Natural killer cell (primary cell): ENCODE measurements around the gene ACTA1. TPM values are rescaled to one million over a fixed set of nuclear protein-coding genes. Genes with fewer than 3 reads are reported as not detected.

Experiments
- ATAC-seq, 3 donors: fragments of 150-1000 bp in 2 of 3; fragments of 200-7000 bp in 1 of 3; cut with Tn5 transposase; 1 replicate in 1 of 3; 2 replicates in 2 of 3; pipeline ENCODE4 v1.10.0; 2021; ENCODE audit warnings: mild to moderate bottlenecking in 2 of 3, moderate library complexity in 2 of 3
- DNase-seq, 2 donors: peaks; one replicate each; pipeline versions ENCODE4 v3.0.0 to v3.0.0-alpha.2; 2013 to 2021; ENCODE audit warnings: mixed read lengths in 1 of 2
- H3K27ac ChIP-seq: one replicate; pipeline ENCODE4 v1.5.1; 2013; ENCODE audit warnings: mild to moderate bottlenecking, low read length
- H3K27me3 ChIP-seq: one replicate; pipeline ENCODE4 v1.6.1; 2013; ENCODE audit warnings: low read length; ENCODE audit not compliant: control insufficient read depth, insufficient read depth
- H3K36me3 ChIP-seq: one replicate; pipeline ENCODE4 v1.6.1; 2013; ENCODE audit warnings: low read length; ENCODE audit not compliant: control insufficient read depth, insufficient read depth
- H3K4me1 ChIP-seq: one replicate; pipeline ENCODE4 v1.6.1; 2013; ENCODE audit warnings: low read length; ENCODE audit not compliant: control insufficient read depth, insufficient read depth
- H3K4me3 ChIP-seq: one replicate; pipeline ENCODE4 v1.5.1; 2013; ENCODE audit warnings: low read length
- H3K9me3 ChIP-seq: one replicate; pipeline ENCODE4 v1.6.1; 2013; ENCODE audit warnings: low read length; ENCODE audit not compliant: control insufficient read depth, insufficient read depth
- H3K27ac Mint-ChIP-seq, 2 donors: one replicate each; pipeline ENCODE4 v1.8.0; 2022; ENCODE audit warnings: mild to moderate bottlenecking in 2 of 2, mixed read lengths in 2 of 2, moderate library complexity in 1 of 2
- H3K27me3 Mint-ChIP-seq, 2 donors: one replicate each; pipeline ENCODE4 v1.8.0; 2022; ENCODE audit warnings: low read depth in 2 of 2, mixed read lengths in 2 of 2
- H3K36me3 Mint-ChIP-seq: one replicate; pipeline ENCODE4 v1.8.0; 2022; ENCODE audit warnings: mixed read lengths
- H3K4me1 Mint-ChIP-seq, 2 donors: one replicate each; pipeline ENCODE4 v1.8.0; 2022; ENCODE audit warnings: mixed read lengths in 2 of 2
- H3K4me3 Mint-ChIP-seq: one replicate; pipeline ENCODE4 v1.8.0; 2022; ENCODE audit warnings: mild to moderate bottlenecking, moderate library complexity, mixed read lengths
- H3K9me3 Mint-ChIP-seq, 2 donors: one replicate each; pipeline ENCODE4 v1.8.0; 2022; ENCODE audit warnings: mixed read lengths in 2 of 2
- CTCF ChIP-seq: fragments of 200-600 bp; IDR thresholded peaks from one replicate; pipeline ENCODE4 v1.8.0; 2022; ENCODE audit warnings: antibody characterized with exemption
- WGBS: methylation state at CpG from one replicate; pipeline ENCODE4 v1.1.7; 2013; ENCODE audit warnings: missing lambda C conversion rate; ENCODE audit not compliant: insufficient coverage; 5-methylcytosine and 5-hydroxymethylcytosine counted together
- intact Hi-C: fragments of 100-400 bp; cut with micrococcal nuclease; formaldehyde crosslinking; loops from one replicate; pipeline ENCODE4 v1.14.2; 2022
- total RNA-seq, 4 donors: library from RNA; stranded (reverse); fragments of 120-200 nt in 1 of 4; gene quantifications; one replicate each; pipeline versions ENCODE4 v1.2.3 to v1.2.4, GENCODE V29; 2013 to 2022

Gene ACTA1
- total RNA-seq, 3 donors from 2014 or later (not counting 1 experiment from before 2014, with no cell fraction given): 0.25 to 0.40 TPM; not detected in 1

DNA sequence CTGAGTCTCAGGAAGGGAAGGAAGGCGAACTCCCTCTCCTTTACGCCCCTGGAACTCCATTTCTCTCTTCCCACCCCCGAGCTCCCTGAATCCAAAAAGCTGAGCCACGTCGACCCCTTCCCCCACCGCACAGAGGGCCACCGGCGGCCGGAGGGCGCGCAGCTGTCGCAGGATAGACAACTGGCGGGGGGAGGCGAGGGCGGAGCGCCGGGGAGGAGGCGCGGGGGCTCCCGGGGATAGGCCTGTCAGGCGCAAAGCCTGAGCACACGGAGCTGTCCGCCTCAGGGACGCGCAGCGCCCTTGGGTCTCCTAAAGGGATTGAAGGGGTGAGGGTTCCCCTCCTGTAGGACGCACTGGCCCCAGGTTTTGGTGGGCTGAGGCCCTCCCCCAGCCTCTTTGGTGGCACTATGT lies 752 bp upstream of the ACTA1 start:
- Mint-ChIP-seq H3K36me3 (no peaks in the 10 kb centered on the region), H3K4me3 (no peak overlapping the region), H3K27me3 (peaks cover 29 to 39% of the 10 kb centered on the region in 2 donors), H3K27ac (no peak overlapping the region), H3K4me1 (peaks cover 12 to 14% of the 10 kb centered on the region in 2 donors), H3K9me3 (no peaks in the 10 kb centered on the region)
- peaks cover 13% of the 10 kb centered on the region for H3K36me3 ChIP-seq
- no peak for DNase-seq
- ATAC-seq: no peak
- WGBS: 9% methylated on average over 27 of the region's 27 CpGs
- no peak overlapping the region for H3K27ac ChIP-seq
- TF ChIP-seq CTCF: no peak
- peaks cover 16% of the 10 kb centered on the region for H3K4me1 ChIP-seq
- intact Hi-C loops: no loop called here
- no peak overlapping the region for H3K4me3 ChIP-seq
- H3K27me3 ChIP-seq: peaks cover 44% of the 10 kb centered on the region
- H3K9me3 ChIP-seq: no peaks in the 10 kb centered on the region

DNA sequence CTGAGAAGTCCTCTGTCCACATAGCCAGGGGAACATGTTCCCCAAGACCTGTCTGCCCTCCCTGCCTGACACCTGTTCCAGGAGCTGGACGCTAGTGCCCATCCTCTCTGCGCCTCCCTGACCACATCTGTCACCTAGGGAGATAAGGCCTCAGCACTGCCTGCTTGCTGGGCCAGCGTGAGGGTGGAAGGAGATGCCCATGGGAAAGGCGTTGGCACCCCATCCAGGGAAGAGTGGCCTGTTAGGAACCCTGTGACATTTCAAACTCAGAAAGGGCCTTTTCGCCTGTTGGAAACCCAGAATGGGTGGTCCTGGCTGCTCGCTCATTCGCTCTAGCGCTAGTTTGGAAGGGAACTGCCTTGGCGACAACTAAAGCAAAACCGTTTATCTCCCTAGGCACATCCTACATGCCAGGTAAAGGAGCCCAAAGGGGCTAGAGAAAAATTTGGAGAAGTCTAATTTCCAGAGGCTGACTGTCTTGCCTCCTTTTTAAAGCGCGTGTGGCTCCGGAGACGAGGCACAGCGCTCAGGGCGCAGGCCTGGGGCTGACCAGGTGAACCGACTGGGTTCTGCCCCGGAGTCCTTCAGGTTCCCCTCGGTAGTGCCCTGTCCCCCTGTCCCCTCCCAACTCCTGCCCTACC lies 410 bp downstream of the ACTA1 start:
- H3K27ac Mint-ChIP-seq: no peak overlapping the region
- Histone ChIP-seq H3K27me3 (peaks cover 46% of the 10 kb centered on the region), H3K4me3 (no peak overlapping the region), H3K27ac (no peak overlapping the region), H3K36me3 (peaks cover 12% of the 10 kb centered on the region), H3K4me1 (peaks cover 16% of the 10 kb centered on the region), H3K9me3 (no peaks in the 10 kb centered on the region)
- WGBS: 21% methylated on average over 19 of the region's 19 CpGs
- no peak for ATAC-seq
- peaks cover 12 to 14% of the 10 kb centered on the region in 2 donors for H3K4me1 Mint-ChIP-seq
- no peaks in the 10 kb centered on the region for H3K36me3 Mint-ChIP-seq
- no peak for TF ChIP-seq CTCF
- H3K4me3 Mint-ChIP-seq: no peak overlapping the region
- no peaks in the 10 kb centered on the region for H3K9me3 Mint-ChIP-seq
- H3K27me3 Mint-ChIP-seq: peaks cover 29 to 41% of the 10 kb centered on the region in 2 donors
- no peak for DNase-seq
- intact Hi-C loops: no loop called here

DNA sequence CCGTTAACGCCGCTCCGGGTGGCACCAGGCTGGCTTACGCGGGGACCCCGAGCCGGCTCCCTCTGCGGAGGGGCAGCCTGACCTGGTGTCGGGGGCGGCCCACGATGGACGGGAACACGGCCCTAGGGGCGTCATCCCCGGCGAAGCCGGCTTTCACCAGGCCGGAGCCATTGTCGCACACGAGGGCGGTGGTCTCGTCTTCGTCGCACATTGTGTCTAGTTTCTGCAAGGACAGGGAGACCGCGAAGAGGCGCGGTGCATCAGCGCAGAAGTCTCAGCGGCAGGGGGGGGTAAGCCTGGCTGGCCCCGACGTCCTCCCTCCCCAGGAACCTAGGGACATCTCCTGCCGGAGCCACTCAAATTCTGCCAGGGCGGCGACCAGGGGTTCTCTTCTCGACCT lies 989 bp downstream of the ACTA1 start:
- Histone ChIP-seq H3K4me3 (no peak overlapping the region), H3K36me3 (peaks cover 12% of the 10 kb centered on the region), H3K9me3 (no peaks in the 10 kb centered on the region), H3K27ac (no peak overlapping the region), H3K4me1 (peaks cover 16% of the 10 kb centered on the region), H3K27me3 (peaks cover 46% of the 10 kb centered on the region)
- no peak overlapping the region for H3K4me3 Mint-ChIP-seq
- H3K27me3 Mint-ChIP-seq: peaks cover 34 to 47% of the 10 kb centered on the region in 2 donors
- peaks cover 12 to 14% of the 10 kb centered on the region in 2 donors for H3K4me1 Mint-ChIP-seq
- H3K27ac Mint-ChIP-seq: no peak overlapping the region
- no peaks in the 10 kb centered on the region for H3K9me3 Mint-ChIP-seq
- TF ChIP-seq CTCF: no peak
- intact Hi-C loops: no loop called here
- no peaks in the 10 kb centered on the region for H3K36me3 Mint-ChIP-seq
- WGBS: 18% methylated on average over 37 of the region's 37 CpGs
- ATAC-seq (no peak), DNase-seq (no peak)

DNA sequence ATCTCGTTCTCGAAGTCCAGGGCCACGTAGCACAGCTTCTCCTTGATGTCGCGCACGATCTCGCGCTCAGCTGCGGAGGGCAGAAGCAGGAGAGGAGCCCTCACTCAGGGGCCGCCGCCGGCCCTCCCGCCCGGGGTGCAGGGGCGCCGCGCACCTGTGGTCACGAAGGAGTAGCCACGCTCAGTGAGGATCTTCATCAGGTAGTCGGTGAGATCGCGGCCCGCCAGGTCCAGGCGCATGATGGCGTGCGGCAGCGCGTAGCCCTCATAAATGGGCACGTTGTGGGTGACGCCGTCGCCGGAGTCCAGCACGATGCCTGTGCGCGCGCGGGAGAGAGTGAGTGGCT lies 1.8 kb downstream of the ACTA1 start:
- peaks cover 37 to 48% of the 10 kb centered on the region in 2 donors for H3K27me3 Mint-ChIP-seq
- H3K4me1 ChIP-seq: peaks cover 16% of the 10 kb centered on the region
- peaks cover 12% of the 10 kb centered on the region for H3K36me3 ChIP-seq
- 9% methylated on average over 38 of the region's 38 CpGs for whole genome bisulfite sequencing
- no peak overlapping the region for H3K4me3 ChIP-seq
- peaks cover 46% of the 10 kb centered on the region for H3K27me3 ChIP-seq
- H3K27ac ChIP-seq: no peak overlapping the region
- no peaks in the 10 kb centered on the region for H3K36me3 Mint-ChIP-seq
- no peaks in the 10 kb centered on the region for H3K9me3 ChIP-seq
- no peaks in the 10 kb centered on the region for H3K9me3 Mint-ChIP-seq
- peaks cover 12 to 14% of the 10 kb centered on the region in 2 donors for H3K4me1 Mint-ChIP-seq
- TF ChIP-seq CTCF: no peak
- ATAC-seq: no peak
- intact Hi-C loops: no loop called here
- no peak overlapping the region for H3K4me3 Mint-ChIP-seq
- DNase-seq: peak in 1 of 2 donors; percentile 15
- H3K27ac Mint-ChIP-seq: no peak overlapping the region
